ENCODE data around the gene NKTR.

NKTR gene

GRCh38 chr3:42683875-42684598, 83.6 kb downstream of the NKTR start:
- peak; percentile 83 to 93 for DNase-seq

GRCh38 chr3:42684632-42685362, 84.3 kb downstream of the NKTR start:
- DNase-seq: no peak

- no peak for DNase-seq
Observed at GRCh38 chr3:42685363-42685881, 84.9 kb downstream of the NKTR start, which contains the start of gene KLHL40. Gene KLHL40 (plus strand): TSS chr3:42685537. CDS start chr3:42685619, 82 bp downstream.

- no peak for DNase-seq
Observed at GRCh38 chr3:42685891-42686820, 85.7 kb downstream of the NKTR start.

- DNase-seq: no peak
Observed at GRCh38 chr3:42686832-42687650, 86.6 kb downstream of the NKTR start.

GRCh38 chr3:42688016-42688415, 87.5 kb downstream of the NKTR start:
- no peak for DNase-seq

- no peak for DNase-seq
Observed at GRCh38 chr3:42688487-42689420, 88.3 kb downstream of the NKTR start.

GRCh38 chr3:42689421-42690014, 89.0 kb downstream of the NKTR start:
- no peak for DNase-seq

GRCh38 chr3:42690191-42690590, 89.7 kb downstream of the NKTR start:
- DNase-seq: no peak

GRCh38 chr3:42690766-42691680, 90.5 kb downstream of the NKTR start:
- DNase-seq: peak; percentile 49 to 58

- no peak for DNase-seq
Observed at GRCh38 chr3:42691816-42692666, 91.6 kb downstream of the NKTR start.

- DNase-seq: no peak
Observed at GRCh38 chr3:42692667-42693529, 92.4 kb downstream of the NKTR start.

GRCh38 chr3:42693530-42693930, 93.0 kb downstream of the NKTR start:
- no peak for DNase-seq

- DNase-seq: no peak
Observed at GRCh38 chr3:42694366-42694765, 93.9 kb downstream of the NKTR start.

GRCh38 chr3:42696356-42697288, 96.1 kb downstream of the NKTR start:
- no peak for DNase-seq

All from inflammatory macrophage treated with lipopolysaccharide for 1 hour (primary cell).